Measurements from ENCODE around the gene ITIH3. TPM values are rescaled to one million over a fixed set of nuclear protein-coding genes. Genes with fewer than 3 reads are reported as not detected.

Gene ITIH3
- total and polyA plus RNA-seq, 9 donors, result 0.23 to 14.2 (median 1.8) TPM

GRCh38 chr3:52817221-52817620 is 22.6 kb downstream of the ITIH3 start:
- no peak overlapping the region for H3K4me3 ChIP-seq
- no peaks in the 10 kb centered on the region for H3K36me3 ChIP-seq
- no peaks in the 10 kb centered on the region for H3K9me3 ChIP-seq
- no peak for DNase-seq
- intact Hi-C loops (cut with DNase I), result no loop called here
- no peaks in the 10 kb centered on the region for H3K4me1 ChIP-seq (ENCODE audit: insufficient read depth)
- no peak overlapping the region for H3K27ac ChIP-seq
- no peak for TF ChIP-seq POLR2A (IDR thresholded peaks at IDR 0.05)
- TF ChIP-seq CTCF (IDR thresholded peaks at IDR 0.05), result no peak
- no peak for TF ChIP-seq EP300 (IDR thresholded peaks at IDR 0.05)
- H3K27me3 ChIP-seq, result no peaks in the 10 kb centered on the region
- WGBS, 3 donors, result 92 to 98% (median 95%) methylated on average over 10 of the region's 10 CpGs

- TF ChIP-seq EP300 (IDR thresholded peaks at IDR 0.05), result no peak
- no peak for TF ChIP-seq CTCF (IDR thresholded peaks at IDR 0.05)
- no peak for DNase-seq
- WGBS, 3 donors, result 89 to 98% (median 94%) methylated on average over 7 of the region's 7 CpGs
- Histone ChIP-seq H3K27ac (no peak overlapping the region), H3K27me3 (no peaks in the 10 kb centered on the region), H3K9me3 (no peaks in the 10 kb centered on the region), H3K4me1 (ENCODE audit: insufficient read depth) (no peaks in the 10 kb centered on the region), H3K36me3 (no peaks in the 10 kb centered on the region), H3K4me3 (no peak overlapping the region)
- intact Hi-C loops (cut with DNase I), result no loop called here
Measured at GRCh38 chr3:52817860-52818259, 23.3 kb downstream of the ITIH3 start.

- intact Hi-C loops (cut with DNase I), result no loop called here
- Histone ChIP-seq H3K27ac (no peak overlapping the region), H3K36me3 (no peaks in the 10 kb centered on the region), H3K4me1 (ENCODE audit: insufficient read depth) (no peaks in the 10 kb centered on the region), H3K4me3 (no peak overlapping the region), H3K9me3 (no peaks in the 10 kb centered on the region), H3K27me3 (no peaks in the 10 kb centered on the region)
- DNase-seq, result no peak
- no peak for TF ChIP-seq POLR2A (IDR thresholded peaks at IDR 0.05)
- WGBS, 3 donors, result 83 to 88% (median 84%) methylated on average over 2 of the region's 2 CpGs
Measured at GRCh38 chr3:52819936-52820335, 25.3 kb downstream of the ITIH3 start.

GRCh38 chr3:52820736-52821135 is 26.1 kb downstream of the ITIH3 start:
- no peak for DNase-seq
- WGBS, 3 donors, result 57 to 63% (median 57%) methylated on average over 11 of the region's 11 CpGs
- intact Hi-C loops (cut with DNase I), result no loop called here
- TF ChIP-seq POLR2A (IDR thresholded peaks at IDR 0.05), result no peak
- TF ChIP-seq CTCF (IDR thresholded peaks at IDR 0.05), result no peak
- no peak for TF ChIP-seq EP300 (IDR thresholded peaks at IDR 0.05)
- Histone ChIP-seq H3K4me3 (no peak overlapping the region), H3K27me3 (no peaks in the 10 kb centered on the region), H3K27ac (no peak overlapping the region), H3K9me3 (no peaks in the 10 kb centered on the region), H3K4me1 (ENCODE audit: insufficient read depth) (no peaks in the 10 kb centered on the region), H3K36me3 (no peaks in the 10 kb centered on the region)

- 92 to 95% (median 94%) methylated on average over 5 of the region's 5 CpGs for WGBS, 3 donors
- no peaks in the 10 kb centered on the region for H3K9me3 ChIP-seq
- H3K4me1 ChIP-seq (ENCODE audit: insufficient read depth), result no peaks in the 10 kb centered on the region
- H3K27me3 ChIP-seq, result no peaks in the 10 kb centered on the region
- H3K4me3 ChIP-seq, result no peak overlapping the region
- intact Hi-C loops (cut with DNase I), result no loop called here
- DNase-seq, result no peak
- no peaks in the 10 kb centered on the region for H3K36me3 ChIP-seq
- H3K27ac ChIP-seq, result no peak overlapping the region
- TF ChIP-seq POLR2A (IDR thresholded peaks at IDR 0.05) (no peak), CTCF (IDR thresholded peaks at IDR 0.05) (no peak), EP300 (IDR thresholded peaks at IDR 0.05) (no peak)
Measured at GRCh38 chr3:52822363-52822762, 27.8 kb downstream of the ITIH3 start.

All from ovary (tissue), 9 donors.